ENCODE results near the gene PAK6. TPM values are rescaled to one million over a fixed set of nuclear protein-coding genes. Genes with fewer than 3 reads are reported as not detected.

The PAK6 gene
- polyA plus RNA-seq, 1 donor from 2014 or later = 32.4 TPM

GRCh38 chr15:40302288-40302886, 63.5 kb downstream of the PAK6 start:
- Histone ChIP-seq H3K36me3 (ENCODE audit: insufficient read depth, low read length) (no peaks in the 10 kb centered on the region), H3K9ac (ENCODE audit: low read length) (no peak overlapping the region), H3K9me3 (ENCODE audit: low read length) (no peaks in the 10 kb centered on the region), H4K20me1 (ENCODE audit: insufficient read depth) (no peaks in the 10 kb centered on the region), H3K9me2 (ENCODE audit: insufficient read depth, low read length) (no peaks in the 10 kb centered on the region), H3K79me2 (replicated peaks; ENCODE audit: insufficient read depth, low read length) (no peaks in the 10 kb centered on the region), H3K4me3 (ENCODE audit: low read length) (no peak overlapping the region), H3K27ac (ENCODE audit: low read length) (no peak overlapping the region), H3K4me2 (ENCODE audit: low read length) (no peak overlapping the region), H2AFZ (ENCODE audit: low read depth, low read length) (no peak overlapping the region), H3F3A (ENCODE audit: insufficient read depth, low read length, poor library complexity, severe bottlenecking) (no peaks in the 10 kb centered on the region), H3K27me3 (ENCODE audit: insufficient read depth, low read depth, low read length) (no peaks in the 10 kb centered on the region)
- TF ChIP-seq TAF1 (IDR thresholded peaks at IDR 0.05; ENCODE audit: low read depth) = no peak
- no peak for TF ChIP-seq MXI1 (conservative IDR thresholded peaks at IDR 0.05; ENCODE audit: poor library complexity, severe bottlenecking)
- no peak for TF ChIP-seq EP300 (conservative IDR thresholded peaks at IDR 0.05; ENCODE audit: poor library complexity, severe bottlenecking)
- no peak for TF ChIP-seq EZH2 (IDR thresholded peaks at IDR 0.05; ENCODE audit: borderline replicate concordance, insufficient read depth, low read length, poor library complexity, severe bottlenecking)
- TF ChIP-seq RAD21 (conservative IDR thresholded peaks at IDR 0.05) = no peak
- TF ChIP-seq REST (IDR thresholded peaks at IDR 0.05; ENCODE audit: borderline replicate concordance) = no peak
- TF ChIP-seq, protein P1, sequence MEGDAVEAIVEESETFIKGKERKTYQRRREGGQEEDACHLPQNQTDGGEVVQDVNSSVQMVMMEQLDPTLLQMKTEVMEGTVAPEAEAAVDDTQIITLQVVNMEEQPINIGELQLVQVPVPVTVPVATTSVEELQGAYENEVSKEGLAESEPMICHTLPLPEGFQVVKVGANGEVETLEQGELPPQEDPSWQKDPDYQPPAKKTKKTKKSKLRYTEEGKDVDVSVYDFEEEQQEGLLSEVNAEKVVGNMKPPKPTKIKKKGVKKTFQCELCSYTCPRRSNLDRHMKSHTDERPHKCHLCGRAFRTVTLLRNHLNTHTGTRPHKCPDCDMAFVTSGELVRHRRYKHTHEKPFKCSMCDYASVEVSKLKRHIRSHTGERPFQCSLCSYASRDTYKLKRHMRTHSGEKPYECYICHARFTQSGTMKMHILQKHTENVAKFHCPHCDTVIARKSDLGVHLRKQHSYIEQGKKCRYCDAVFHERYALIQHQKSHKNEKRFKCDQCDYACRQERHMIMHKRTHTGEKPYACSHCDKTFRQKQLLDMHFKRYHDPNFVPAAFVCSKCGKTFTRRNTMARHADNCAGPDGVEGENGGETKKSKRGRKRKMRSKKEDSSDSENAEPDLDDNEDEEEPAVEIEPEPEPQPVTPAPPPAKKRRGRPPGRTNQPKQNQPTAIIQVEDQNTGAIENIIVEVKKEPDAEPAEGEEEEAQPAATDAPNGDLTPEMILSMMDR (IDR thresholded peaks at IDR 0.05; ENCODE audit: poor library complexity, severe bottlenecking) = no peak
- TF ChIP-seq SMC3 (conservative IDR thresholded peaks at IDR 0.05; ENCODE audit: poor library complexity) = no peak
- TF ChIP-seq POLR2AphosphoS5 (IDR thresholded peaks at IDR 0.05) = no peak

DNA sequence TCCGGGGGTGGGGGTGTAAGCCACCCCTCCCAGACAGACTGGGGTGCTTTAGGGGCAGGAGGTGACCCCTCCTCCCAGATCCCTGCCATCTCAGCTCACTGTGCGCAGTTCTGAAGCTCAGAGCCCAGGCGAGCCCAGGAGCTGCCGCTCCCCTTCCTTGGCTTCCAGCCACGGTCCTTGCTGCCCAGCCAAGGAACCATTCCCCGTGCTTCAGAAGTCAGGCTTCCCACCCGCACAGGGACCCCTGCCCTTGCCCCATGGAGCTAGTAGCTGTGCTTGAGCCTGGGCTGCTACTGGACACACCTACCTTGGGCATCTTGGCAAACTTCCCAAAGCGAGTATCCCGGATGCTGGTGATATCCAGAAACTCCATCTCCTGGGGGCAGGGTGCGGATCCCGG, 64.1 kb downstream of the PAK6 start:
- no peaks in the 10 kb centered on the region for H3K36me3 ChIP-seq (ENCODE audit: insufficient read depth, low read length)
- no peak overlapping the region for H3K4me3 ChIP-seq (ENCODE audit: low read length)
- no peaks in the 10 kb centered on the region for H3K9me2 ChIP-seq (ENCODE audit: insufficient read depth, low read length)
- H3F3A ChIP-seq (ENCODE audit: insufficient read depth, low read length, poor library complexity, severe bottlenecking) = no peaks in the 10 kb centered on the region
- H3K4me2 ChIP-seq (ENCODE audit: low read length) = no peak overlapping the region
- no peaks in the 10 kb centered on the region for H3K27me3 ChIP-seq (ENCODE audit: insufficient read depth, low read depth, low read length)
- no peaks in the 10 kb centered on the region for H3K79me2 ChIP-seq (replicated peaks; ENCODE audit: insufficient read depth, low read length)
- H3K27ac ChIP-seq (ENCODE audit: low read length) = no peak overlapping the region
- no peak overlapping the region for H3K9ac ChIP-seq (ENCODE audit: low read length)
- H3K9me3 ChIP-seq (ENCODE audit: low read length) = no peaks in the 10 kb centered on the region
- no peaks in the 10 kb centered on the region for H4K20me1 ChIP-seq (ENCODE audit: insufficient read depth)
- TF ChIP-seq SMC3 (conservative IDR thresholded peaks at IDR 0.05; ENCODE audit: poor library complexity) = no peak
- no peak for TF ChIP-seq EZH2 (IDR thresholded peaks at IDR 0.05; ENCODE audit: borderline replicate concordance, insufficient read depth, low read length, poor library complexity, severe bottlenecking)
- no peak for TF ChIP-seq RAD21 (conservative IDR thresholded peaks at IDR 0.05)
- no peak overlapping the region for H2AFZ ChIP-seq (ENCODE audit: low read depth, low read length)

Measured in neural cell (in vitro differentiated cells).